Measurements from ENCODE around the gene ACOT7.

GRCh38 chr1:6244401-6245049 is 149.0 kb downstream of the ACOT7 start:
- TF ChIP-seq, protein P1, sequence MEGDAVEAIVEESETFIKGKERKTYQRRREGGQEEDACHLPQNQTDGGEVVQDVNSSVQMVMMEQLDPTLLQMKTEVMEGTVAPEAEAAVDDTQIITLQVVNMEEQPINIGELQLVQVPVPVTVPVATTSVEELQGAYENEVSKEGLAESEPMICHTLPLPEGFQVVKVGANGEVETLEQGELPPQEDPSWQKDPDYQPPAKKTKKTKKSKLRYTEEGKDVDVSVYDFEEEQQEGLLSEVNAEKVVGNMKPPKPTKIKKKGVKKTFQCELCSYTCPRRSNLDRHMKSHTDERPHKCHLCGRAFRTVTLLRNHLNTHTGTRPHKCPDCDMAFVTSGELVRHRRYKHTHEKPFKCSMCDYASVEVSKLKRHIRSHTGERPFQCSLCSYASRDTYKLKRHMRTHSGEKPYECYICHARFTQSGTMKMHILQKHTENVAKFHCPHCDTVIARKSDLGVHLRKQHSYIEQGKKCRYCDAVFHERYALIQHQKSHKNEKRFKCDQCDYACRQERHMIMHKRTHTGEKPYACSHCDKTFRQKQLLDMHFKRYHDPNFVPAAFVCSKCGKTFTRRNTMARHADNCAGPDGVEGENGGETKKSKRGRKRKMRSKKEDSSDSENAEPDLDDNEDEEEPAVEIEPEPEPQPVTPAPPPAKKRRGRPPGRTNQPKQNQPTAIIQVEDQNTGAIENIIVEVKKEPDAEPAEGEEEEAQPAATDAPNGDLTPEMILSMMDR (IDR thresholded peaks at IDR 0.05): no peak
- TF ChIP-seq POLR2A (IDR thresholded peaks at IDR 0.05): no peak
- no peak for TF ChIP-seq POLR2AphosphoS5 (IDR thresholded peaks at IDR 0.05)
- TF ChIP-seq EP300 (IDR thresholded peaks at IDR 0.05; ENCODE audit: low read depth): no peak

Data from transverse colon (tissue), 4 donors.